Activated CD8-positive, alpha-beta memory T cell treated with anti-CD3 and anti-CD28 coated beads, Interleukin-2, amount 10 ng/mL, durations not matched to agents 7 days and 5 days (primary cell): Measurements from ENCODE around the gene COG3. TPM values are rescaled to one million over a fixed set of nuclear protein-coding genes. Genes with fewer than 3 reads are reported as not detected.

Source experiments
- total RNA-seq, 2 experiments: library from RNA; stranded (reverse); gene quantifications; one replicate each; pipeline ENCODE4 v1.2.3, GENCODE V29; 2021

COG3 gene
- total RNA-seq, 2 experiments from 2014 or later: 20.7 to 25.1 TPM

Other genes starting within 250 kb of the COG3 start
- gene TPT1, start 123.8 kb upstream of the COG3 start, total RNA-seq: 1,000 to 10,000 TPM; 3,114 to 3,198 TPM
- 10 to 100 TPM; 23.5 to 28.4 TPM for gene SLC25A30, start 46.6 kb upstream of the COG3 start, total RNA-seq
- not detected for gene ERICH6B, start 150.8 kb downstream of the COG3 start, total RNA-seq
- not detected for gene CBY2, start 237.4 kb downstream of the COG3 start, total RNA-seq